Stimulated activated CD8-positive, alpha-beta memory T cell treated with anti-CD3 and anti-CD28 coated beads, Interleukin-4, amount 100 ng/mL, for 48 hours (primary cell): ENCODE measurements around the gene TNFSF12.

ENCODE experiments used
- DNase-seq: peaks from one replicate; pipeline ENCODE4 v3.0.0-alpha.2; 2020

Gene TNFSF12

DNA sequence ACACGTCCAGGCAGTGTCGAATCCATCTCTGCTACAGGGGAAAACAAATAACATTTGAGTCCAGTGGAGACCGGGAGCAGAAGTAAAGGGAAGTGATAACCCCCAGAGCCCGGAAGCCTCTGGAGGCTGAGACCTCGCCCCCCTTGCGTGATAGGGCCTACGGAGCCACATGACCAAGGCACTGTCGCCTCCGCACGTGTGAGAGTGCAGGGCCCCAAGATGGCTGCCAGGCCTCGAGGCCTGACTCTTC, 23.4 kb downstream of the TNFSF12 start:
- no peak for DNase-seq

DNA sequence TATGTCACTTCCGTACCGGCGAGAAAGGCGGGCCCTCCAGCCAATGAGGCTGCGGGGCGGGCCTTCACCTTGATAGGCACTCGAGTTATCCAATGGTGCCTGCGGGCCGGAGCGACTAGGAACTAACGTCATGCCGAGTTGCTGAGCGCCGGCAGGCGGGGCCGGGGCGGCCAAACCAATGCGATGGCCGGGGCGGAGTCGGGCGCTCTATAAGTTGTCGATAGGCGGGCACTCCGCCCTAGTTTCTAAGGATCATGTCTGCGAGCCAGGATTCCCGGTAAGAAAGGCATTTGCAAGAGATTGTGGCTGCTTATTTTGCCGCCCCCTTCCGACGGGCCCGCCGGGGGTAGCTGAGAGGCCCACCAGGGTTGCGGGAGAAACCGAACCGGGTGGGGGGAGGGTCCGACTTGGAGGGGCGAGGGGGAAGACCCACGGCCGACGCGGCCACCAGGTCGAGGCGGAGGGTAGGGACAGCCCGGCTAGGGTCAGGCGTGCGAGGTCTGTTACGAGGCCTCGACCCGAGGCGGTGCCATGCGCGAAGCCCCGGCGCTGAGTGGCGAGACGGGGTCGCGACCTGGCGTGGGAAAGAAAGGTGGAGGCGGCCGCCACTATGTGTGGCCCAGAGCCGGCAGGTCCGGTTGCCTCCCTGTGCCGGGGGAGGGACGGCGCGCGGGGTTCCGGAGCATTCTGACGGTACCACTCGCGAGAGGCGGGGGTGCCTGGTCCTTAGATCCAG, 23.9 kb downstream of the TNFSF12 start:
- peak; percentile 100 for DNase-seq

DNA sequence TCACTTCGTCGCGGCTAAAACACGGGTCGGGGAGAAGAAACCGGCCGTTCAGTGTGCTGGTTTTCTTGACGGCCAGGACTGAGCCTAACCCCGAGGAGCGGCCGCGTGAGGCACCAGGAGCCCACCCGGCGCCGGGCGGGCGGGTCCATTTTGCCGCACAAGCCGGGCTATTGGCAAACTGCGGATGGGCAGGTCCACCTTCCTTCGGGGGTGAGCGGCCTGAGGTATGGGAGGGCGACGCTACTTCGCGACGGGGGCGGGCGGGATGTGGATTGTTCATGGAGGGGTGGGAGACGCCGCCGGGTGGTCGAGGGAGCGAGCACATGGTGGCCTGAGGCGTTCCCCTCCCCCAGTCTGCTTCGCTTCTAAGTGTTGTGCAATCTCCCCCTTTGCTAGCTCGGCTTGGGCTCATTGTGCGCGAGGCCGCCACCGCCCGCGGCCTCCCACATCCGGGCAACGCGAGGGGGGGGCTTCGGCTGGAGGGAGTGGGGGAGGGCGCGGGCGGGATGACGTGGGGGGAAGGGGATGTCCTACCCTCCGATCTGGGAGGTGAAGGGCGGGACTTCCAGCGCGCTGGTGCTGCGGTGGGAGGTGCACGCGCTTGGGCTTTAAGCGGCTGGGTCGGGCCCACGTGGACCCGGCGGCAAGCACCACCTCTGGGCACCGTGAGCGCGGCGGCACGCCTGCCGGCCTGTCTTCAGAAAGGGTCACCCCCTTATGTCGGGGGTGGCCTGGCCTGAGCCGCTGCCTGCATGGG, 24.6 kb downstream of the TNFSF12 start:
- peak; percentile 91 for DNase-seq

DNA sequence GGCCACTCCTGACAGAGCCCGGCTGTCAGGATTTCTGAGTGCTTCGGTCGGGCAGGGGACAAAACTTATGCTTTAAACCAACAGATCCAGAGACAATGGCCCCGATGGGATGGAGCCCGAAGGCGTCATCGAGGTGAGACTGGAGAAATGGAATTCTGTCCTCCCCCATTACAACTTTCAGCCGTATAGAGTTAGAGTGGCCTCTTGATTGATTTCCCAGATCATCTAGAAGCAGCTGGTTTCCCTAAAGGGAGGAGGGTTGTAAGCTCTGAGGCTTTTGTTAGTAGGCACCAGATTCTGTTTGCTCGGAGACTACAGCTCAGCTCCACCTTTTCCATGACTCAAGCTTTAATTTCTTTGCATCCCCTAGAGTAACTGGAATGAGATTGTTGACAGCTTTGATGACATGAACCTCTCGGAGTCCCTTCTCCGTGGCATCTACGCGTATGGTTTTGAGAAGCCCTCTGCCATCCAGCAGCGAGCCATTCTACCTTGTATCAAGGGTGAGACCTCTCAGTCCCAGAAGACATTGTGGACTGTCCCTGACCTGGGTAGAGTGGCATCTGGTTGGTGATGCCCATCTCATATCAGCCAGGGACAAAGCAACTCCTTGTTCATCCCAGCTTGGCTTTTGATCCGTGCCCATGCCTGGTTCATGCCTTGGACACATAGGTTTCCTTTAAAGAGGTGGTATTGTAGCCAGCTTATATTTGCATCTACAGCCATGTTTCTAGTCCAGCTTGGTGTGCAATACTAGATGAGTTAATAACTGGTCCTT, 25.5 kb downstream of the TNFSF12 start:
- no peak for DNase-seq

DNA sequence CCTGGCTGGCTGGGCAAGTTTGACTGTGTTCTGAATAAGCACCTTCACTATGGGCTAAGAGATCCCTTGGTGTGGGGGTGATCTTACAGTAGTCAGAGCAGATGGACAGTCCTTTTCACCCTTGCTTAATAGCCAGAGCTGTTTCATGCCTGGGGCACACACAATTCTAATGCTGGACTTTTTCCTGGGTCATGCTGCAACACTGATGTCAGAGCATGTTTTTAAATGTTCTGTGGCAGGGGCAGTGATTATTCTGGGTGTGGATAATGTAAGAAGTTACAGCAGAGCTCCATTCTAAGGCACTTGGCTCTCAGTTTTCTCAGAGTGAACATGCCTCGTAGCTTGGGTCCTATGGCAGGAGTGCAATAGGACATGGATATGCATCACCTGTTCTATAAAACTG, 26.6 kb downstream of the TNFSF12 start:
- DNase-seq, result no peak

DNA sequence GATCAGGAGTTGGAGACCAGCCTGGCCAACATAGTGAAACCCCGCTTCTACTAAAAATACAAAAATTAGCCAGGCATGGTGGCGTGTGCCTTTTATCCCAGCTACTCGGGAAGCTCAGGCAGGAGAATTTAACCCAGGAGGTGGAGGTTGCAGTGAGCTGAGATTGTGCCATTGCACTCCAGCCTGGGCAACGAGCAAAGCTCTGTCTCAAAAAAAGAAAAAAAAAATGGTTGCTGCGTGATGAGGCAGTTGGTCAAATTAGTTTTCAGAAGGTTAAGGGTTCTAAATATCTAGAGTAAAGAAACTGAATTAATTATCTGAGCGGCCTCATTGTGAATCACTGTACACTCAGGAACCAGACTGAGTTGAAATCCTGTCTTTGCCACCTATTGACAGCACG, 27.1 kb downstream of the TNFSF12 start:
- DNase-seq, result no peak

DNA sequence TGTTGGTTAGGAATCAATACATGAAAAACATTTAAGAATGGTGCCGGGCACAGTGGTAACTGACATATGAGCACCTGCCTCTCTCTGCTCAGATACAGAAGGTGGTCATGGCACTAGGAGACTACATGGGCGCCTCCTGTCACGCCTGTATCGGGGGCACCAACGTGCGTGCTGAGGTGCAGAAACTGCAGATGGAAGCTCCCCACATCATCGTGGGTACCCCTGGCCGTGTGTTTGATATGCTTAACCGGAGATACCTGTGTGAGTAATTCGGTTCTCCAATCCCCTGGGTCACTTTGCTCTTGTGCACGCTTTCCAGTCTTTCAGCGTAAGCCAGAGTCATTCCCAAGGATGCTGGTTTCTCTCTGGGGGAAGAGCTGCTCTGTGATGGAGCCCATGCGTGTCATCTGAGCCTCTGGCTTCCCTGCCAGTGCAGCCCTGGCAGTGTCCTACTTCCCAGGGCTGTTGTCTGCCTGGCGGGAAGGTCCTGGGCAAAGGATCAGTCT, 27.6 kb downstream of the TNFSF12 start:
- DNase-seq, result peak; percentile 37

DNA sequence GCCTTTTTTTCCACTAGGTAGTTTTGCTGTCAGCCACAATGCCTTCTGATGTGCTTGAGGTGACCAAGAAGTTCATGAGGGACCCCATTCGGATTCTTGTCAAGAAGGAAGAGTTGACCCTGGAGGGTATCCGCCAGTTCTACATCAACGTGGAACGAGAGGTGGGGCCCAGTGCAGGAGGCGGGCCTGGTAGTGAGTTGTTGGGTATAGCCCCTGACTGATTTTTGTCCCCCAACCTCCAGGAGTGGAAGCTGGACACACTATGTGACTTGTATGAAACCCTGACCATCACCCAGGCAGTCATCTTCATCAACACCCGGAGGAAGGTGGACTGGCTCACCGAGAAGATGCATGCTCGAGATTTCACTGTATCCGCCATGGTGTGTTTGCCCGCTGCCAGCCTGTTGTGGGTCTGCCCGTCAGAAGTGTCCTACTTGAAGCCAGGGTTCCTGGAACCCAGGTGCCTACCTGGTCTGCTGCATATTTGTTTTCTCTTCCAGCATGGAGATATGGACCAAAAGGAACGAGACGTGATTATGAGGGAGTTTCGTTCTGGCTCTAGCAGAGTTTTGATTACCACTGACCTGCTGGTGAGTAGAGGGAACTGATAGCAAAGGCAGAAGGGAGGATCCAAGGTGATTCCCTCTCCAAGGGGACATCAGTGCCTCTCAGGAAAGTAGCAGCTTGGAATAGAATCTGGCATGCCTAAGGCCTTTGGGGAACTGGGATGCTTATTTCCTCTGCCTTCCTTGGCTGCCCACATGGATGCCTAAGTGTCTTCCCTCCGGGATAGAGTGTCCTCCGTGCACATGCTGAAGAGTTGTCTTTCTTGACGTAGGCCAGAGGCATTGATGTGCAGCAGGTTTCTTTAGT, 28.7 kb downstream of the TNFSF12 start:
- DNase-seq, result no peak

DNA sequence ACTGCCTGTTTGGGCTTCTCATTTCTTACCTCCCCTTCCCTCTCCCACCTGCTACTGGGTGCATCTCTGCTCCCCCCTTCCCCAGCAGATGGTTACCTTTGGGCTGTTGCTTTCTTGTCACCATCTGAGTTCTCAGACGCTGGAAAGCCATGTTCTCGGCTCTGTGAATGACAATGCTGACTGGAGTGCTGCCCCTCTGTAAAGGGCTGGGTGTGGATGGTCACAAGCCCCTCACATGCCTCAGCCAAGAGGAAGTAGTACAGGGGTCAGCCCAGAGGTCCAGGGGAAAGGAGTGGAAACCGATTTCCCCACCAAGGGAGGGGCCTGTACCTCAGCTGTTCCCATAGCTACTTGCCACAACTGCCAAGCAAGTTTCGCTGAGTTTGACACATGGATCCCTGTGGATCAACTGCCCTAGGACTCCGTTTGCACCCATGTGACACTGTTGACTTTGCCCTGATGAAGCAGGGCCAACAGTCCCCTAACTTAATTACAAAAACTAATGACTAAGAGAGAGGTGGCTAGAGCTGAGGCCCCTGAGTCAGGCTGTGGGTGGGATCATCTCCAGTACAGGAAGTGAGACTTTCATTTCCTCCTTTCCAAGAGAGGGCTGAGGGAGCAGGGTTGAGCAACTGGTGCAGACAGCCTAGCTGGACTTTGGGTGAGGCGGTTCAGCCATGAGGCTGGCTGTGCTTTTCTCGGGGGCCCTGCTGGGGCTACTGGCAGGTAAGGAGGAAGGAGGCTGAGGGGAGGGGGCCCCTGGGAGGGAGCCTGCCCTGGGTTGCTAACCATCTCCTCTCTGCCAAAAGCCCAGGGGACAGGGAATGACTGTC, 30.4 kb downstream of the TNFSF12 start, which contains the start of gene CD68:
Gene CD68 (plus strand): TSS at position 638 of the 833 bp plus-strand sequence. CDS start 40 bp downstream, at position 678.
- peak; percentile 82 for DNase-seq

DNA sequence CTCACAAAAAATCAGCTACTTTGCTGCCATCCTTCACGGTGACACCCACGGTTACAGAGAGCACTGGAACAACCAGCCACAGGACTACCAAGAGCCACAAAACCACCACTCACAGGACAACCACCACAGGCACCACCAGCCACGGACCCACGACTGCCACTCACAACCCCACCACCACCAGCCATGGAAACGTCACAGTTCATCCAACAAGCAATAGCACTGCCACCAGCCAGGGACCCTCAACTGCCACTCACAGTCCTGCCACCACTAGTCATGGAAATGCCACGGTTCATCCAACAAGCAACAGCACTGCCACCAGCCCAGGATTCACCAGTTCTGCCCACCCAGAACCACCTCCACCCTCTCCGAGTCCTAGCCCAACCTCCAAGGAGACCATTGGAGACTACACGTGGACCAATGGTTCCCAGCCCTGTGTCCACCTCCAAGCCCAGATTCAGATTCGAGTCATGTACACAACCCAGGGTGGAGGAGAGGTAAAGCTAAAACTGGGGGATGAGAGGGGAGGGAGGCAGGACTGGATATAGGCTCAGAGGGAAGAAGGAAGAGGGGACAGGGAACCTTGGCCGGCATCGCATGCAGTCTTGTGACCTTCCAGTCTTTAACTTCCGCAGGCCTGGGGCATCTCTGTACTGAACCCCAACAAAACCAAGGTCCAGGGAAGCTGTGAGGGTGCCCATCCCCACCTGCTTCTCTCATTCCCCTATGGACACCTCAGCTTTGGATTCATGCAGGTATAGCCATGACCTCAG, 31.2 kb downstream of the TNFSF12 start:
- no peak for DNase-seq

DNA sequence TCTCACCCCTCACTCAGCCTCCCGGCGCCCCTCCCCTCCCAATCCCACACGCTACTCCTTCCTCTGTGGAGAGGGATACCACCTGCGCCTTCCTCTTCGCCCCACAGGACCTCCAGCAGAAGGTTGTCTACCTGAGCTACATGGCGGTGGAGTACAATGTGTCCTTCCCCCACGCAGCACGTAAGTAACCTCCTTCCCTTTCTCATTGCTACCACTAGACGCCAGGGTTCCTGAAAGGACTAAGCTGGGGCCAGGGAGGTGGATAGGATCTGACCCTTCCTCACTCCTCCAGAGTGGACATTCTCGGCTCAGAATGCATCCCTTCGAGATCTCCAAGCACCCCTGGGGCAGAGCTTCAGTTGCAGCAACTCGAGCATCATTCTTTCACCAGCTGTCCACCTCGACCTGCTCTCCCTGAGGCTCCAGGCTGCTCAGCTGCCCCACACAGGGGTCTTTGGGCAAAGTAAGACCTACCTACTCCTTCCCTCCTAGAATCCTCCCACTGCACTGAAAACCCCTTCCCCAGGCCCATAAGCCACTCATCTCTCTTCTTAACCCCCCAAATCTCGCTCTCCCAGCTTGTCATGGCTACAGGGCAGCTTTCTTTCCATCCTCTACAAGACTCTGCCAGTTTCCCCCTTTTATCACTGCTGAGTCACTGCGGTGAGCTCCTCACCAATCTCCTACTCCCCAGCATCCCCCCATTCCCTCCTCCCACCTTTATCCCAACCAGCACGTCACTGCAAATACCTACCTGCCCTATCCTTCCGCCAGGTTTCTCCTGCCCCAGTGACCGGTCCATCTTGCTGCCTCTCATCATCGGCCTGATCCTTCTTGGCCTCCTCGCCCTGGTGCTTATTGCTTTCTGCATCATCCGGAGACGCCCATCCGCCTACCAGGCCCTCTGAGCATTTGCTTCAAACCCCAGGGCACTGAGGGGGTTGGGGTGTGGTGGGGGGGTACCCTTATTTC, 32.0 kb downstream of the TNFSF12 start:
- DNase-seq, result no peak

DNA sequence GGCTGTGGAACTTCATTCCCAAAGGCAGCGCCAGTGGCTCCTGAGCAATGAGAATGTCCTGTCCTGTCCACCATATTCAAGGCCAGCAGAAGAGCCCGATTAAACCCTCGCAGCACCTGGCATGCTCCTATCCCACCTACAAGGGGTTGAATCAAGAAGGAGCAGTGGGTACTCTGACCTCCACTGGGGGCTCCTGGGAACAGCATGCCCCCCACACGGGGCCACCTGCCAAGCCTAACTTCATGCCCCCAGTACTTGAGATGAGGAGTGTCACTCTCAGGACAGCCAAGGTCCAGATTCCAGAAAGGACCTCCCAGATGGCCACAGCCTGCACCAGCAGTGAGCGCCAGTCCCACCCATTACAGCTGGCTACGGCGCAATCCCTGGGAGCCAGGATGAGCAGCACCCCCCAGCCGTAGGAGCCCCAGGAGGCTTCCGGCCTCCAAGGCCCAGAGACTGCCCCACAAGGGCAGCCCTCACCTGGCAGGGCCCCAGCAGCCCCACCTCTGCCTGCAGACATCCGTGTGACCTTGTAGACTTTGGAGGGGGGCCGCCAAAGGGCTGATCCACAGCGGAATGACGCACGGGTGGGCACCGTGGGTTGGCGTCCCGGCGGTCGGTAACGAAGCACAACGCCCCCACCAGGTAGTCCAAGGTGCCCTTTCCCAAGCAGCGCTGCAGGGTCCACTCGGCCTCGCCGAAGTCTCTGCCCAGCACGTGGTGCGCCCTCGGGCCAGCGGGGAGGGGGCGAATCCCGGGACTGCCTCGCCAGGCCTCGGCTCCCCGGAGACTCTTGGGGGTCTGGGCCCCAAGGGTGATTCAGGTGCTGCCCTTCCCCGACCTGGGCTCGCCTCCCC, 33.8 kb downstream of the TNFSF12 start:
- DNase-seq, result no peak

DNA sequence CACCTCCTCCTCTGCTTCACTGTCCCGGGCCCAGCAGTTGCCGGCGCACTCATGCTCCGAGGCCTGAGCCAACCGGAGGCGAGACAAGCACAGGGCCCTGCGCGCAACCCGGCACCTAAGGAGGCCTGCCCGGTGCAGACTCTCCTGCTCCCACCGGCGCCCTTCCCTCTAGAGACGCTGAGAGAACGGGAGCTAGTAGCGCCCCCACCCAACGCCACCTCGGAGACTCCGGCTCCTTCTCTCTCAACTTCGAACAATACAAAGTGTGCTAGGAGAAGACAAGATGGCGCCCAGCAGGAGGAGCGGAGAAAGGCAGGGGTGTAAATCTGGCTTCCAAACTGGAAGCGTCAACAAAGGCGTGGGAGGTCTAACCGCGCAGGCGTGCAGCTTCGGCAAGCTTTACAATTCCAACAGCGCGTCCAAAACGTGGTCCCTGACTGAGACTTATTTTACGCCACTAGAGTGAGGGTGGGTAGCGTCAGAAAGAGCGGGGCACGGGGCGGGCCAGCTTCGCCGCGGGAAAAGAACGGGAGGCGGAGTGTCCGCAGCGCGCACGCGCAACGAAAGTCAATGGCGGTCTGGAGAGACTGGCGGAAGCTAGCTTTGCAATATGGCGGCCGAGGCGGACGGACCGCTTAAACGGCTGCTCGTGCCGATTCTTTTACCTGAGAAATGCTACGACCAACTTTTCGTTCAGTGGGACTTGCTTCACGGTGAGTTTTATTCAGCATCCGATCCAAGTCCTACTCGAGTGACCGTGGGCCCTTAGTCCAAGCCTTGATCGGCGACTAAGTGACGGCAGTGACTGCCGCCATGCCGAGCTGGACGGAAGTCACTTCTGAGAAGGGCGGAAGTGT, 34.6 kb downstream of the TNFSF12 start, which contains the start of gene MPDU1:
Gene MPDU1 (plus strand): TSS at position 600 of the 857 bp plus-strand sequence. CDS start 11 bp downstream, at position 611.
- peak; percentile 95 for DNase-seq

DNA sequence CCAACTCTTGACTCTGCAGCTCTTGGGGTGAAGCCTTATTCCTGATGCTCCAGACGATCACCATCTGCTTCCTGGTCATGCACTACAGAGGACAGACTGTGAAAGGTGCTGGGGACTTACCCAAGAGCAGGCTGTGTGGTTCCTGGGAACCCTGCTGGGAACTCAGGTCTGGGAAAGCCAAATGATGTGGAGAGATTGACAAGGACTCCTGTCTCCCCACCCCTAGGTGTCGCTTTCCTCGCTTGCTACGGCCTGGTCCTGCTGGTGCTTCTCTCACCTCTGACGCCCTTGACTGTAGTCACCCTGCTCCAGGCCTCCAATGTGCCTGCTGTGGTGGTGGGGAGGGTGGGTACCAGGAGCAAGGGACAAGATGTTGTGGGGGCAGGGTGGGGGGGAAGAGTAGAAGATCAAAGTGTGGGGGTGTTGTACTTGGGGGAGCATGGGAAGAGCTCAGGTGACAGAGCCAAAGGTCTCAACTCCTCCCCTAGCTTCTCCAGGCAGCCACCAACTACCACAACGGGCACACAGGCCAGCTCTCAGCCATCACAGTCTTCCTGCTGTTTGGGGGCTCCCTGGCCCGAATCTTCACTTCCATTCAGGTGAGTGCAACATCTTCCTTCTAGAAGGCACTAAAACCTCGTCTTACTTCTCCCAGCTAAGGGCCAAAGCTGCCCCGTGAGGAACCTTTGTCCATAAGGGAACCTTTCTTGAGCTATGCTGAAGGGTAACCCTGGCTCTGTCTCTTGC, 38.0 kb downstream of the TNFSF12 start:
- DNase-seq, result no peak

DNA sequence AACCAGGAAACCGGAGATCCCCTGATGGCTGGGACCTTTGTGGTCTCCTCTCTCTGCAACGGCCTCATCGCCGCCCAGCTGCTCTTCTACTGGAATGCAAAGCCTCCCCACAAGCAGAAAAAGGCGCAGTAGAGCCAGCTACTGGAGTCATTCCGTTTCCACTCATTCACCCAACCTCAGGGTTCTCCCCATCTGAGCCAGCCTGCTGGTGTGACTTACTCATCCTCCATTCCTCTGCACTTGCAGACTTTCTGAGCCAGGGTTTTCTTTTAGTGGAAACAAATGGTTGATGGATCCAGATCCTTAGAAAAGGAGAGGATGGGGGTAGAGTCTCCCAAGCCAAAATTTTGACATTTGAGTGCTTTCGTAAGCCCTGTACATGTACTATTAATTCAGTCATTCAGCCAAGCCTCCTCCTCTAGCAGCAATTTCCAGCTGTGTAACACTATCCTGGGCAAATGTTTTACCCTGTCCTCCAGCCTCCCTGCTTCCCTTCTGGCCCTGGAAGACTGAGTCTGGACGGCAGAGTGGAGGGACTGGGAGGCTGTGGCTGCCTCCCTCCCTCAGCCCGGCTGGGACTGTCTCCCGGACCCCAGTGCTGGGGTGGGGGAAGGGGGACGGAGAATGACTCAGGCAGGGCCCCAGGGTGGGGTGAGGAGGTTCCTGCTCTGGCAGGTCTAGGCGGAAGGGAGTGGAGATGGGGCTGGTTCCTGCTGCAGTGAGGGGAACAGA, 38.7 kb downstream of the TNFSF12 start:
- no peak for DNase-seq
